ENCODE measurements around the gene LMO7.

The LMO7 gene

GRCh38 chr13:75736173-75736572 lies 100.0 kb downstream of the LMO7 start:
- no peak for TF ChIP-seq MAX (IDR thresholded peaks at IDR 0.05)
- TF ChIP-seq REST (IDR thresholded peaks at IDR 0.05; ENCODE audit: low read depth): no peak
- no peak for TF ChIP-seq YY1 (IDR thresholded peaks at IDR 0.05; ENCODE audit: low read depth)
- TF ChIP-seq EGR1 (IDR thresholded peaks at IDR 0.05): no peak
- no peak for TF ChIP-seq RAD21 (IDR thresholded peaks at IDR 0.05; ENCODE audit: low read depth)
- TF ChIP-seq CREB1 (IDR thresholded peaks at IDR 0.05; ENCODE audit: low read depth): no peak
- no peak for TF ChIP-seq NFIC (IDR thresholded peaks at IDR 0.05)
- TF ChIP-seq ZBTB7A (IDR thresholded peaks at IDR 0.05; ENCODE audit: low read depth): no peak
- TF ChIP-seq FOXM1 (IDR thresholded peaks at IDR 0.05; ENCODE audit: borderline replicate concordance, low read depth): no peak
- no peak for TF ChIP-seq USF1 (IDR thresholded peaks at IDR 0.05)
- no peak for TF ChIP-seq EP300 (IDR thresholded peaks at IDR 0.05; ENCODE audit: borderline replicate concordance)

- TF ChIP-seq EP300 (IDR thresholded peaks at IDR 0.05; ENCODE audit: borderline replicate concordance) (no peak), EGR1 (IDR thresholded peaks at IDR 0.05) (no peak), CREB1 (IDR thresholded peaks at IDR 0.05; ENCODE audit: low read depth) (no peak), REST (IDR thresholded peaks at IDR 0.05; ENCODE audit: low read depth) (no peak), YY1 (IDR thresholded peaks at IDR 0.05; ENCODE audit: low read depth) (no peak), TCF12 (IDR thresholded peaks at IDR 0.05; ENCODE audit: low read depth) (no peak), RAD21 (IDR thresholded peaks at IDR 0.05; ENCODE audit: low read depth) (no peak), MAX (IDR thresholded peaks at IDR 0.05) (no peak), FOXM1 (IDR thresholded peaks at IDR 0.05; ENCODE audit: borderline replicate concordance, low read depth) (no peak), TEAD4 (IDR thresholded peaks at IDR 0.05) (no peak), CEBPB (IDR thresholded peaks at IDR 0.05) (no peak), NFIC (IDR thresholded peaks at IDR 0.05) (no peak), TAF1 (IDR thresholded peaks at IDR 0.05; ENCODE audit: low read depth) (no peak)
These were observed 102.7 kb downstream of the LMO7 start for GRCh38 chr13:75738841-75739240.

- TF ChIP-seq NFIC (IDR thresholded peaks at IDR 0.05): no peak
- no peak for TF ChIP-seq USF1 (IDR thresholded peaks at IDR 0.05)
- no peak for TF ChIP-seq YY1 (IDR thresholded peaks at IDR 0.05; ENCODE audit: low read depth)
- no peak for TF ChIP-seq EGR1 (IDR thresholded peaks at IDR 0.05)
- TF ChIP-seq TAF1 (IDR thresholded peaks at IDR 0.05; ENCODE audit: low read depth): no peak
- TF ChIP-seq TCF12 (IDR thresholded peaks at IDR 0.05; ENCODE audit: low read depth): no peak
- TF ChIP-seq TEAD4 (IDR thresholded peaks at IDR 0.05): no peak
- no peak for TF ChIP-seq MAX (IDR thresholded peaks at IDR 0.05)
These were observed 103.2 kb downstream of the LMO7 start for GRCh38 chr13:75739244-75739868.

- TF ChIP-seq CEBPB (IDR thresholded peaks at IDR 0.05) (no peak), TCF12 (IDR thresholded peaks at IDR 0.05; ENCODE audit: low read depth) (no peak), YY1 (IDR thresholded peaks at IDR 0.05; ENCODE audit: low read depth) (no peak), TAF1 (IDR thresholded peaks at IDR 0.05; ENCODE audit: low read depth) (no peak), USF1 (IDR thresholded peaks at IDR 0.05) (no peak), TEAD4 (IDR thresholded peaks at IDR 0.05) (no peak), EGR1 (IDR thresholded peaks at IDR 0.05) (no peak), ZBTB7A (IDR thresholded peaks at IDR 0.05; ENCODE audit: low read depth) (no peak), REST (IDR thresholded peaks at IDR 0.05; ENCODE audit: low read depth) (no peak), MAX (IDR thresholded peaks at IDR 0.05) (no peak), FOXM1 (IDR thresholded peaks at IDR 0.05; ENCODE audit: borderline replicate concordance, low read depth) (no peak)
These were observed 103.9 kb downstream of the LMO7 start for GRCh38 chr13:75740031-75740430.
